Smooth muscle cell (in vitro differentiated cells): ENCODE measurements around the gene DLX1. TPM values are rescaled to one million over a fixed set of nuclear protein-coding genes. Genes with fewer than 3 reads are reported as not detected.

ENCODE experiments used
- DNase-seq: peaks from one replicate; lab custom pipeline; 2025; ENCODE audit not compliant: unreplicated experiment; lab: John Stamatoyannopoulos, UW
- H2AFZ ChIP-seq: fragments of 200-600 bp; sonication (generic); 2 replicates; pipeline ENCODE4 v1.6.0; 2016; ENCODE audit warnings: antibody characterized with exemption, low read depth, mild to moderate bottlenecking
- H3F3A ChIP-seq: fragments of 200-600 bp; sonication (generic); 2 replicates; pipeline ENCODE4 v1.6.0; 2017; ENCODE audit warnings: antibody characterized with exemption, low read depth
- H3K27ac ChIP-seq: fragments of 200-600 bp; sonication (generic); 2 replicates; pipeline ENCODE4 v1.5.1; 2016; ENCODE audit warnings: low read depth, mild to moderate bottlenecking
- H3K27me3 ChIP-seq: fragments of 200-600 bp; sonication (generic); 2 replicates; pipeline ENCODE4 v1.6.1; 2016; ENCODE audit warnings: low read depth, mild to moderate bottlenecking
- H3K36me3 ChIP-seq: fragments of 200-600 bp; sonication (generic); 2 replicates; pipeline ENCODE4 v1.5.1; 2016; ENCODE audit warnings: low read depth
- H3K4me1 ChIP-seq: fragments of 200-600 bp; sonication (generic); 2 replicates; pipeline ENCODE4 v1.5.1; 2016; ENCODE audit warnings: low read depth
- H3K4me2 ChIP-seq: fragments of 200-600 bp; sonication (generic); 2 replicates; pipeline ENCODE4 v1.6.0; 2016; ENCODE audit warnings: mild to moderate bottlenecking
- H3K4me3 ChIP-seq: fragments of 200-600 bp; sonication (generic); 2 replicates; pipeline ENCODE4 v1.5.1; 2016; ENCODE audit warnings: mild to moderate bottlenecking
- H3K79me2 ChIP-seq: fragments of 200-600 bp; sonication (generic); 2 replicates; pipeline ENCODE4 v1.6.0; 2016; ENCODE audit warnings: low read depth, mild to moderate bottlenecking
- H3K9ac ChIP-seq: fragments of 200-600 bp; sonication (generic); 2 replicates; pipeline ENCODE4 v1.6.0; 2016; ENCODE audit warnings: low read depth
- H3K9me3 ChIP-seq: fragments of 200-600 bp; sonication (generic); replicated peaks from 2 replicates; pipeline ENCODE4 v1.5.1; 2016; ENCODE audit warnings: low read depth
- H4K20me1 ChIP-seq: fragments of 200-600 bp; sonication (generic); 2 replicates; pipeline ENCODE4 v1.6.0; 2016; ENCODE audit warnings: low read depth
- CTCF ChIP-seq: fragments of 200-600 bp; sonication (generic); IDR thresholded peaks from 2 replicates; pipeline ENCODE4 v1.5.1; 2017; ENCODE audit warnings: borderline replicate concordance, mild to moderate bottlenecking, antibody characterized with exemption; ENCODE audit not compliant: insufficient read depth, poor library complexity, severe bottlenecking
- WGBS: methylation state at CpG from one replicate; pipeline ENCODE4 v1.1.7; 2016; ENCODE audit warnings: low lambda C conversion rate; 5-methylcytosine and 5-hydroxymethylcytosine counted together
- polyA plus RNA-seq: library from polyadenylated mRNA; unstranded; fragments of >200 nt; fragmentation: Nextera tagmentation; extraction: Ambion mirVana; gene quantifications from 2 replicates; pipeline ENCODE4 v1.2.1, GENCODE V29; 2016
- total RNA-seq: library from RNA; depleted of rRNA; stranded (reverse); fragments of >200 nt; gene quantifications from 2 replicates; pipeline ENCODE4 v1.2.3, GENCODE V29; 2014

DLX1 gene
- total and polyA plus RNA-seq, 2 experiments from 2014 or later = 3.3 to 3.5 TPM

- no peak for DNase-seq
Measured at GRCh38 chr2:172090044-172090961, 5.0 kb downstream of the DLX1 start.

GRCh38 chr2:172091000-172091641, 5.8 kb downstream of the DLX1 start:
- H3K9me3 ChIP-seq = no peaks in the 10 kb centered on the region
- WGBS = 26% methylated on average over 13 of the region's 13 CpGs
- peaks cover 94% of the 10 kb centered on the region for H3K27me3 ChIP-seq
- H3K4me3 ChIP-seq = no peak overlapping the region
- H3K27ac ChIP-seq = no peak overlapping the region
- H3K4me2 ChIP-seq = no peak overlapping the region
- TF ChIP-seq CTCF = no peak
- H3K9ac ChIP-seq = no peak overlapping the region
- H2AFZ ChIP-seq = no peak overlapping the region
- no peaks in the 10 kb centered on the region for H3F3A ChIP-seq
- H3K36me3 ChIP-seq = no peaks in the 10 kb centered on the region
- no peaks in the 10 kb centered on the region for H3K79me2 ChIP-seq
- DNase-seq = no peak
- peaks cover 33% of the 10 kb centered on the region for H3K4me1 ChIP-seq
- H4K20me1 ChIP-seq = no peaks in the 10 kb centered on the region

More at GRCh38 chr2:172090044-172090961, 5.0 kb downstream of the DLX1 start:
- Histone ChIP-seq H3K79me2 (no peaks in the 10 kb centered on the region), H3K36me3 (no peaks in the 10 kb centered on the region), H4K20me1 (no peaks in the 10 kb centered on the region), H3K9ac (no peak overlapping the region), H3K4me1 (peaks cover 36% of the 10 kb centered on the region), H3K27me3 (peaks cover 100% of the 10 kb centered on the region), H2AFZ (no peak overlapping the region), H3F3A (no peaks in the 10 kb centered on the region), H3K4me2 (no peak overlapping the region), H3K27ac (no peak overlapping the region), H3K4me3 (no peak overlapping the region), H3K9me3 (no peaks in the 10 kb centered on the region)
- no peak for TF ChIP-seq CTCF
- 5% methylated on average over 36 of the region's 39 CpGs for WGBS

GRCh38 chr2:172091761-172092566, 6.7 kb downstream of the DLX1 start:
- WGBS = 39% methylated on average over 11 of the region's 11 CpGs

More at GRCh38 chr2:172091761-172092566, 6.7 kb downstream of the DLX1 start:
- Histone ChIP-seq H3K4me2 (no peak overlapping the region), H3F3A (no peaks in the 10 kb centered on the region), H3K4me3 (no peak overlapping the region), H3K27me3 (peaks cover 86% of the 10 kb centered on the region), H3K9me3 (no peaks in the 10 kb centered on the region), H3K27ac (no peak overlapping the region), H3K9ac (no peak overlapping the region), H3K36me3 (no peaks in the 10 kb centered on the region), H3K4me1 (peaks cover 38% of the 10 kb centered on the region), H3K79me2 (no peaks in the 10 kb centered on the region), H4K20me1 (no peaks in the 10 kb centered on the region), H2AFZ (no peak overlapping the region)
- no peak for TF ChIP-seq CTCF
- no peak for DNase-seq
